Endometrium (tissue), 2 donors: ENCODE data around the gene INTS7.

Experiments used
- FAIRE-seq: peaks from 2 replicates; lab custom pipeline; 2012; peaks lifted over from hg19 to GRCh38; lab: Jason Lieb, UNC
- donor health status: control.
- donor health status: control.

INTS7 gene

GRCh38 chr1:211903490-211904245 is 131.7 kb downstream of the INTS7 start:
- FAIRE-seq = no peak

GRCh38 chr1:211902624-211903291 is 132.6 kb downstream of the INTS7 start:
- FAIRE-seq = no peak

GRCh38 chr1:211901945-211902344 is 133.4 kb downstream of the INTS7 start:
- no peak for FAIRE-seq

GRCh38 chr1:211900441-211900840 is 134.9 kb downstream of the INTS7 start:
- FAIRE-seq = no peak

- no peak for FAIRE-seq
Measured at GRCh38 chr1:211896958-211897357, 138.4 kb downstream of the INTS7 start.

- FAIRE-seq = no peak
Measured at GRCh38 chr1:211895126-211895759, 140.1 kb downstream of the INTS7 start.

GRCh38 chr1:211894312-211894711 is 141.0 kb downstream of the INTS7 start:
- FAIRE-seq = no peak

GRCh38 chr1:211893260-211893659 is 142.1 kb downstream of the INTS7 start:
- no peak for FAIRE-seq

- FAIRE-seq = no peak
Measured at GRCh38 chr1:211892577-211892976, 142.8 kb downstream of the INTS7 start.

GRCh38 chr1:211891708-211892107 is 143.6 kb downstream of the INTS7 start:
- FAIRE-seq = no peak
